H9 (cell line): ENCODE measurements around the gene PRICKLE1. TPM values are rescaled to one million over a fixed set of nuclear protein-coding genes. Genes with fewer than 3 reads are reported as not detected.

Experiments used
- DNase-seq: peaks from one replicate; pipeline ENCODE4 v3.0.0-alpha.2; 2017
- H2AFZ ChIP-seq: one replicate; pipeline ENCODE4 v1.6.1; 2013; ENCODE audit warnings: mild to moderate bottlenecking, low read length, control low read depth, moderate library complexity
- H2AK5ac ChIP-seq: 2 replicates; pipeline ENCODE4 v1.6.1; 2013; ENCODE audit warnings: low read length, control low read depth, mixed read lengths; ENCODE audit not compliant: insufficient read length
- H2BK120ac ChIP-seq: one replicate; pipeline ENCODE4 v1.6.1; 2013; ENCODE audit warnings: low read depth, mild to moderate bottlenecking, low read length, control low read depth, inconsistent platforms; ENCODE audit not compliant: poor library complexity, severe bottlenecking
- H2BK12ac ChIP-seq: 2 replicates; pipeline ENCODE4 v1.6.1; 2013; ENCODE audit warnings: low read length, control low read depth, mixed read lengths, low read depth; ENCODE audit not compliant: insufficient read length
- H2BK15ac ChIP-seq: 2 replicates; pipeline ENCODE4 v1.6.1; 2013; ENCODE audit warnings: low read depth, low read length, control low read depth
- H2BK20ac ChIP-seq: one replicate; pipeline ENCODE4 v1.6.1; 2013; ENCODE audit warnings: low read depth, mild to moderate bottlenecking, low read length, control low read depth, inconsistent platforms; ENCODE audit not compliant: poor library complexity, severe bottlenecking
- H2BK5ac ChIP-seq: 2 replicates; pipeline ENCODE4 v1.6.1; 2013; ENCODE audit warnings: low read length, control low read depth, mixed read lengths; ENCODE audit not compliant: insufficient read length
- H3K14ac ChIP-seq: 2 replicates; pipeline ENCODE4 v1.6.1; 2013; ENCODE audit warnings: low read length, control low read depth; ENCODE audit not compliant: insufficient read depth
- H3K18ac ChIP-seq: 2 replicates; pipeline ENCODE4 v1.6.1; 2013; ENCODE audit warnings: low read depth, mild to moderate bottlenecking, mixed read lengths, low read length, control low read depth; ENCODE audit not compliant: insufficient read length
- H3K23ac ChIP-seq: 2 replicates; pipeline ENCODE4 v1.6.1; 2013; ENCODE audit warnings: low read length, control low read depth, mixed read lengths, low read depth; ENCODE audit not compliant: insufficient read length
- H3K23me2 ChIP-seq: 2 replicates; pipeline ENCODE4 v1.6.1; 2013; ENCODE audit warnings: low read depth, mild to moderate bottlenecking, mixed read lengths, low read length, control low read depth; ENCODE audit not compliant: insufficient read length, poor library complexity, severe bottlenecking
- H3K27ac ChIP-seq: 2 replicates; pipeline ENCODE4 v1.5.1; 2013; ENCODE audit warnings: low read length, control low read depth, mixed read lengths, low read depth; ENCODE audit not compliant: insufficient read length
- H3K27me3 ChIP-seq: 2 replicates; pipeline ENCODE4 v1.6.1; 2013; ENCODE audit warnings: low read length, control low read depth, inconsistent platforms; ENCODE audit not compliant: insufficient read depth
- H3K4ac ChIP-seq: 2 replicates; pipeline ENCODE4 v1.6.1; 2013; ENCODE audit warnings: low read depth, mild to moderate bottlenecking, control low read depth, inconsistent platforms, low read length, moderate library complexity
- H3K4me1 ChIP-seq: 2 replicates; pipeline ENCODE4 v1.6.1; 2013; ENCODE audit warnings: low read length, control low read depth, inconsistent platforms; ENCODE audit not compliant: insufficient read depth
- H3K4me2 ChIP-seq: 2 replicates; pipeline ENCODE4 v1.6.1; 2013; ENCODE audit warnings: low read length, control low read depth, mixed read lengths; ENCODE audit not compliant: insufficient read length, insufficient read depth
- H3K56ac ChIP-seq: 2 replicates; pipeline ENCODE4 v1.6.1; 2013; ENCODE audit warnings: low read depth, mild to moderate bottlenecking, mixed read lengths, low read length, control low read depth; ENCODE audit not compliant: insufficient read length
- H3K79me1 ChIP-seq: 2 replicates; pipeline ENCODE4 v1.6.1; 2013; ENCODE audit warnings: low read depth, mild to moderate bottlenecking, moderate library complexity, low read length, control low read depth, inconsistent platforms; ENCODE audit not compliant: insufficient read depth, poor library complexity, severe bottlenecking
- H3K79me2 ChIP-seq: 2 replicates; pipeline ENCODE4 v1.6.1; 2013; ENCODE audit warnings: low read length, control low read depth, inconsistent platforms; ENCODE audit not compliant: insufficient read depth
- H3K9ac ChIP-seq: 2 replicates; pipeline ENCODE4 v1.6.1; 2013; ENCODE audit warnings: low read length, control low read depth, mixed read lengths; ENCODE audit not compliant: insufficient read length; ENCODE audit errors: extremely low read depth
- H3K9me3 ChIP-seq: one replicate; pipeline ENCODE4 v1.6.1; 2013; ENCODE audit warnings: low read depth, low read length, inconsistent platforms; ENCODE audit not compliant: control insufficient read depth
- H3T11ph ChIP-seq: one replicate; pipeline ENCODE4 v1.6.1; 2013; ENCODE audit warnings: mild to moderate bottlenecking, low read length, control low read depth, inconsistent platforms
- H4K20me1 ChIP-seq: one replicate; pipeline ENCODE4 v1.6.1; 2013; ENCODE audit not compliant: control insufficient read depth, insufficient read length, insufficient read depth
- H4K5ac ChIP-seq: 2 replicates; pipeline ENCODE4 v1.6.1; 2013; ENCODE audit warnings: low read depth, mild to moderate bottlenecking, mixed read lengths, low read length, control low read depth; ENCODE audit not compliant: insufficient read length
- H4K8ac ChIP-seq: replicated peaks from 2 replicates; pipeline ENCODE4 v1.6.1; 2013; ENCODE audit warnings: low read length, control low read depth, mixed read lengths, low read depth; ENCODE audit not compliant: insufficient read length
- H4K91ac ChIP-seq: 2 replicates; pipeline ENCODE4 v1.6.1; 2013; ENCODE audit warnings: low read depth, mild to moderate bottlenecking, moderate library complexity, mixed read lengths, low read length, control low read depth; ENCODE audit not compliant: insufficient read length
- H3K27ac Mint-ChIP-seq, 3 experiments: 2 replicates in 2 of 3; 3 replicates in 1 of 3; pipeline ENCODE4 v1.8.0; 2020 to 2021; ENCODE audit warnings: mixed read lengths in 3 of 3, mild to moderate bottlenecking in 1 of 3, moderate library complexity in 1 of 3
- H3K27me3 Mint-ChIP-seq: 2 replicates; pipeline ENCODE4 v1.8.0; 2021; ENCODE audit warnings: low read depth, mild to moderate bottlenecking, moderate library complexity, mixed read lengths
- H3K36me3 Mint-ChIP-seq, 3 experiments: 2 replicates in 2 of 3; 3 replicates in 1 of 3; pipeline ENCODE4 v1.8.0; 2020 to 2021; ENCODE audit warnings: low read depth in 3 of 3, mixed read lengths in 3 of 3; ENCODE audit not compliant: insufficient read depth in 1 of 3
- H3K4me1 Mint-ChIP-seq, 2 experiments: 2 replicates each; pipeline ENCODE4 v1.8.0; 2020; ENCODE audit warnings: mixed read lengths in 2 of 2
- H3K4me3 Mint-ChIP-seq, 2 experiments: 2 replicates in 1 of 2; 3 replicates in 1 of 2; pipeline ENCODE4 v1.8.0; 2020 to 2021; ENCODE audit warnings: mild to moderate bottlenecking in 2 of 2, mixed read lengths in 2 of 2, moderate library complexity in 1 of 2
- H3K9me3 Mint-ChIP-seq, 2 experiments: 2 replicates in 1 of 2; 3 replicates in 1 of 2; pipeline ENCODE4 v1.8.0; 2020; ENCODE audit warnings: mild to moderate bottlenecking in 2 of 2, mixed read lengths in 2 of 2, moderate library complexity in 1 of 2
- CTCF ChIP-seq: fragments of 200-600 bp; sonication (generic); conservative IDR thresholded peaks from 3 replicates; pipeline ENCODE4 v1.8.0; 2021; ENCODE audit warnings: antibody characterized with exemption, mild to moderate bottlenecking
- WGBS: extraction: QIAGEN DNeasy Blood & Tissue Kit; methylation state at CpG from one replicate; pipeline ENCODE4 v1.1.7; 2013; ENCODE audit warnings: missing lambda C conversion rate, low lambda C conversion rate, mixed read lengths; ENCODE audit not compliant: insufficient read length; ENCODE audit errors: extremely low coverage; 5-methylcytosine and 5-hydroxymethylcytosine counted together
- total RNA-seq: library from RNA; stranded (reverse); gene quantifications from 2 replicates; pipeline ENCODE4 v1.2.1, GENCODE V29; 2021

The PRICKLE1 gene
- total RNA-seq, 1 experiment from 2014 or later = 20.5 TPM

- Mint-ChIP-seq H3K9me3 (no peaks in the 10 kb centered on the region), H3K27me3 (no peaks in the 10 kb centered on the region), H3K4me1 (peaks cover 4 to 16% of the 10 kb centered on the region in 2 experiments; a peak in 3 of 4 replicates), H3K36me3 (peaks cover 0 to 7% (median 0%) of the 10 kb centered on the region in 3 experiments; a peak in 1 of 7 replicates), H3K4me3 (no peak overlapping the region), H3K27ac (no peak overlapping the region)
- Histone ChIP-seq H3K27me3 (no peaks in the 10 kb centered on the region; the same call in 1 of the 2 replicates), H2BK20ac (no peak overlapping the region), H3K27ac (no peak overlapping the region), H4K8ac (no peak overlapping the region), H3K23ac (no peak overlapping the region), H3K56ac (no peak overlapping the region), H4K5ac (no peak overlapping the region), H3T11ph (no peak overlapping the region), H2BK5ac (no peak overlapping the region), H3K79me2 (no peaks in the 10 kb centered on the region), H2AFZ (no peak overlapping the region), H3K18ac (no peak overlapping the region), H2BK15ac (no peak overlapping the region), H2BK12ac (no peak overlapping the region), H3K4me2 (no peak overlapping the region), H3K4me1 (no peaks in the 10 kb centered on the region), H3K79me1 (no peaks in the 10 kb centered on the region), H4K91ac (no peak overlapping the region), H2BK120ac (no peak overlapping the region), H3K14ac (no peak overlapping the region), H3K9me3 (no peaks in the 10 kb centered on the region), H4K20me1 (no peaks in the 10 kb centered on the region), H3K9ac (no peak overlapping the region), H2AK5ac (no peak overlapping the region), H3K23me2 (no peaks in the 10 kb centered on the region), H3K4ac (no peak overlapping the region)
- no peak for TF ChIP-seq CTCF
- no CpG with 5 or more reads among the region's 4 CpGs for WGBS
- DNase-seq = no peak
Observed at GRCh38 chr12:42638697-42639096, 49.2 kb upstream of the PRICKLE1 start.
